ENCODE data around the gene BIN1.

- TF ChIP-seq CTCF (IDR thresholded peaks at IDR 0.05; ENCODE audit: low read length) = no peak
- no peak for TF ChIP-seq EZH2 (optimal IDR thresholded peaks at IDR 0.05; ENCODE audit: low read depth, low read length)
These were observed 51.8 kb downstream of the BIN1 start for GRCh38 chr2:127054996-127055785.
